HFF-Myc (cell line): Measurements from ENCODE around the gene SCN5A.

Experiments used
- DNase-seq: peaks from one replicate; pipeline ENCODE4 v3.0.0-alpha.2; 2011; ENCODE audit warnings: low read depth; ENCODE audit errors: extremely low read depth
- H3K4me3 ChIP-seq: replicated peaks from 2 replicates; pipeline ENCODE4 v1.5.1; 2011; ENCODE audit warnings: low read depth, mild to moderate bottlenecking, control low read depth, low read length
- TF ChIP-seq, protein P1 (sequence below): IDR thresholded peaks from 2 replicates; pipeline ENCODE4 v1.5.1; 2012; ENCODE audit warnings: mild to moderate bottlenecking, low read depth, low read length, control low read depth; ENCODE audit errors: missing control alignments

The SCN5A gene

DNA sequence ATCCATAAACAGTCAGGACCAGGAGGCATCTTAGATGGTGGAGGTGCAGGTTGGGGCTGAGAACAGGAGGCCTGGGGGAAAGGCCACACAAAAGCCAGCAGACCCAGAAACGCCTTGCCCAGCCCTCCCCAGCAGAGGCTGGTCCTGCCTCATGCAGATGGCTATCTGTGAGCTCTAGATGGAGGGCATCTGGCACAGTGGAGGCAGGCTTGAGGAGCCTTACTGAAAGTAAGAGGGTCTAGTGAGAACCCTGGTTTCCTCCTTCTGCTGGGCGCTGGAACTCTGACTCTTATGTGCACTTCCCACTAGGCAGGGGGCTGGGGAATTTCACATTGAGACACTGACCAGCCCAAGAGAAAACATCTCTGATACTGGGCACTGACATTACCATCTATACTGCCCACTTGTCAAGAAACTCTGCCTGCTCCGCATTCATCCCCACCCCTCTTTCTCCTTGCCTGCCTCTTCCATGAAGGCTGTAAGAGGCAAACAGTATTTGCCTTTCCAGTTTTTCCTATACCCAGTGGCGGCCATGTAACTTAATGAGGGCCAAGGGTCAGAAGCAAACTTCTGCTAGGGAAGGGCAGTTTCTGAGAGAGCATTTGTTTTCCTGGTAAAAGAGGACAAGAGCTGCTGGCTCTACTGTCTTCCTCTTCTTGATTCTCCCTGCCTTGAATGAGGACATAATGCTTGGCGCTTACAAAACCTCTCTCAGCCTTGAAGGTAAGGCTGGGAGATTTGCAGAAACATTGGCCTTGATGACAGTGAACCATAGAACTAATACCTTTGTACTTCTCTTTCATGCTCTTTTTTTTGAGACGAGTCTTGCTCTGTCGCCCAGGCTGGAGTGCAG lies 4.4 kb upstream of the SCN5A start:
- H3K4me3 ChIP-seq: no peak overlapping the region
- TF ChIP-seq, protein P1, sequence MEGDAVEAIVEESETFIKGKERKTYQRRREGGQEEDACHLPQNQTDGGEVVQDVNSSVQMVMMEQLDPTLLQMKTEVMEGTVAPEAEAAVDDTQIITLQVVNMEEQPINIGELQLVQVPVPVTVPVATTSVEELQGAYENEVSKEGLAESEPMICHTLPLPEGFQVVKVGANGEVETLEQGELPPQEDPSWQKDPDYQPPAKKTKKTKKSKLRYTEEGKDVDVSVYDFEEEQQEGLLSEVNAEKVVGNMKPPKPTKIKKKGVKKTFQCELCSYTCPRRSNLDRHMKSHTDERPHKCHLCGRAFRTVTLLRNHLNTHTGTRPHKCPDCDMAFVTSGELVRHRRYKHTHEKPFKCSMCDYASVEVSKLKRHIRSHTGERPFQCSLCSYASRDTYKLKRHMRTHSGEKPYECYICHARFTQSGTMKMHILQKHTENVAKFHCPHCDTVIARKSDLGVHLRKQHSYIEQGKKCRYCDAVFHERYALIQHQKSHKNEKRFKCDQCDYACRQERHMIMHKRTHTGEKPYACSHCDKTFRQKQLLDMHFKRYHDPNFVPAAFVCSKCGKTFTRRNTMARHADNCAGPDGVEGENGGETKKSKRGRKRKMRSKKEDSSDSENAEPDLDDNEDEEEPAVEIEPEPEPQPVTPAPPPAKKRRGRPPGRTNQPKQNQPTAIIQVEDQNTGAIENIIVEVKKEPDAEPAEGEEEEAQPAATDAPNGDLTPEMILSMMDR: no peak
- DNase-seq: no peak

GRCh38 chr3:38652934-38653333 lies 3.4 kb upstream of the SCN5A start:
- no peak for DNase-seq
- no peak overlapping the region for H3K4me3 ChIP-seq
- TF ChIP-seq, protein P1: no peak

- H3K4me3 ChIP-seq: no peak overlapping the region
- DNase-seq: peak; percentile 25
- TF ChIP-seq, protein P1: peak; percentile 97
Observed at GRCh38 chr3:38651153-38651789, 1.8 kb upstream of the SCN5A start.

- no peak for DNase-seq
- TF ChIP-seq, protein P1: no peak
- H3K4me3 ChIP-seq: peak overlapping the region; percentile 46
Observed at GRCh38 chr3:38650248-38650951, 913 bp upstream of the SCN5A start.

- TF ChIP-seq, protein P1: no peak
- H3K4me3 ChIP-seq: peak overlapping the region; percentile 46
- no peak for DNase-seq
Observed at GRCh38 chr3:38648659-38649499, 608 bp downstream of the SCN5A start.

DNA sequence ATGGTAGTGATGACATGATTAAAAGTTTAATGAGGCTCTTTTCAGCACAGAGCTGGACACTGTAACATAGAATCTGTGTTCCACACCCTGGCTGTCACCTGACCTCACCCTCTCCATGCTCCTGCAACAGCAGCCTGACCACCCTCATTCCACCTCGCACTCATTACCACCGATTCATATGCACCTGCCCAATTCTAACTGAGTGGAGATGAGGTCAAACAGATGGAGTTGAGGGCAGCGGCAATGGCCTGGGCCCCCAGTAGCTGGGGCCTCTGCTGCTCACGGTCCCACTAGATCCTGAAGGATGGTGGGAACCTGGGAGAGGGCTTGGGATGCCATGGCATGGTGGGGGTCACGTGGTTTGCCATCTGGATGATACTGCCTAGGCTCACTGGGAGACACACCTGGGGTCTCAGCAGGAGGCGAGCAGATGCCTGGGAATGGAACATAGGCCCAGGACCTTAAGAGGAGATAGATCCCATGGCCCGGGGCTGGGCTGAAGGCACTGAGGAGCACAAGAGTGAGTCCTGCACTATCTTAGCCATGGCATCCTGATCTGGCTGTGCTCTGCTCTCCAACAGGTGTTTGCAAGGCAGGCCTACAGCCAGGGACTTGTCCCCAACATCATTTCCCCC lies 1.3 kb downstream of the SCN5A start:
- TF ChIP-seq, protein P1: no peak
- H3K4me3 ChIP-seq: no peak overlapping the region
- DNase-seq: no peak
